SK-N-SH (cell line): Measurements from ENCODE around the gene MTCL3.

Experiments used
- CTCF ChIA-PET: fragments of 300-600, 350-600 bp; formaldehyde crosslinking; extraction: SDS; loops from one replicate; lab custom pipeline; 2021; lab: Yijun Ruan, JAX
- POLR2A ChIA-PET: fragments of 350-600 bp; sonication (Branson Sonifier 250); formaldehyde crosslinking; extraction: SDS; loops from one replicate; lab custom pipeline; 2020; ENCODE audit warnings: antibody characterized with exemption, inconsistent platforms; lab: Yijun Ruan, JAX
- DNase-seq: peaks from one replicate; pipeline ENCODE4 v3.0.0; 2012
- H2AFZ ChIP-seq: fragments of 200-600 bp; sonication (generic); 2 replicates; pipeline ENCODE4 v1.8.1; 2016; ENCODE audit warnings: antibody characterized with exemption, mild to moderate bottlenecking, low read depth
- H3F3A ChIP-seq: fragments of 200-600 bp; sonication (generic); replicated peaks from 2 replicates; pipeline ENCODE3; 2016; ENCODE audit warnings: antibody characterized with exemption, mild to moderate bottlenecking; ENCODE audit not compliant: insufficient read depth
- H3K27ac ChIP-seq, 2 experiments: fragments of 200-500 bp in 1 of 2; fragments of 200-600 bp in 1 of 2; sonication (Bioruptor generic) in 1 of 2; sonication (generic), shearing (Covaris generic) in 1 of 2; 2 replicates each; pipeline versions ENCODE4 v1.5.1 to v1.6.1; 2014 to 2016; ENCODE audit warnings: low read depth in 2 of 2, inconsistent platforms in 1 of 2, low read length in 1 of 2, mild to moderate bottlenecking in 1 of 2, mixed read lengths in 1 of 2
- H3K27me3 ChIP-seq: fragments of 200-600 bp; sonication (generic), shearing (Covaris generic); 2 replicates; pipeline ENCODE4 v1.6.1; 2016; ENCODE audit warnings: mixed run types; ENCODE audit not compliant: insufficient read depth
- H3K36me3 ChIP-seq, 2 experiments: fragments of 200-500 bp in 1 of 2; fragments of 200-600 bp in 1 of 2; sonication (Bioruptor generic) in 1 of 2; sonication (generic) in 1 of 2; replicated peaks in 1 of 2; 2 replicates each; pipeline versions ENCODE3 to v1.5.1; 2014 to 2016; ENCODE audit warnings: low read length in 1 of 2, mild to moderate bottlenecking in 1 of 2; ENCODE audit not compliant: insufficient read depth in 2 of 2, control insufficient read depth in 1 of 2
- H3K4me1 ChIP-seq, 2 experiments: fragments of 200-500 bp in 1 of 2; fragments of 200-600 bp in 1 of 2; sonication (Bioruptor generic) in 1 of 2; sonication (generic), shearing (Covaris generic) in 1 of 2; 2 replicates each; pipeline versions ENCODE4 v1.5.1 to v1.6.1; 2014 to 2016; ENCODE audit warnings: low read depth in 1 of 2, low read length in 1 of 2, mixed run types in 1 of 2; ENCODE audit not compliant: insufficient read depth in 2 of 2, control insufficient read depth in 1 of 2
- H3K4me2 ChIP-seq: fragments of 200-600 bp; sonication (generic), shearing (Covaris generic); 2 replicates; pipeline ENCODE4 v1.6.1; 2017; ENCODE audit warnings: mixed run types
- H3K4me3 ChIP-seq, 2 experiments: fragments of 200-500 bp in 1 of 2; fragments of 200-600 bp in 1 of 2; sonication (Bioruptor generic) in 1 of 2; sonication (generic), shearing (Covaris generic) in 1 of 2; 2 replicates each; pipeline versions ENCODE4 v1.5.1 to v1.8.1; 2014 to 2016; ENCODE audit warnings: low read depth in 2 of 2, inconsistent platforms in 1 of 2, low read length in 1 of 2, mild to moderate bottlenecking in 1 of 2, mixed read lengths in 1 of 2, moderate library complexity in 1 of 2
- H3K79me2 ChIP-seq: fragments of 200-600 bp; sonication (generic); 2 replicates; pipeline ENCODE4 v1.8.1; 2017; ENCODE audit warnings: mild to moderate bottlenecking; ENCODE audit not compliant: insufficient read depth
- H3K9ac ChIP-seq: fragments of 200-600 bp; sonication (generic); 2 replicates; pipeline ENCODE4 v1.6.1; 2017; ENCODE audit warnings: mixed run types
- H3K9me2 ChIP-seq: fragments of 200-600 bp; sonication (generic); 2 replicates; pipeline ENCODE4 v1.6.1; 2017; ENCODE audit warnings: mixed run types
- H3K9me3 ChIP-seq: fragments of 200-600 bp; sonication (generic); 2 replicates; pipeline ENCODE4 v1.6.1; 2017; ENCODE audit warnings: mixed run types, mild to moderate bottlenecking, moderate library complexity
- H4K20me1 ChIP-seq: fragments of 200-600 bp; sonication (generic); 2 replicates; pipeline ENCODE4 v1.6.1; 2017; ENCODE audit warnings: mild to moderate bottlenecking, mixed run types; ENCODE audit not compliant: insufficient read depth
- ELF1 ChIP-seq: IDR thresholded peaks from 2 replicates; pipeline ENCODE4 v1.4.0; 2012
- EP300 ChIP-seq, 2 experiments: IDR thresholded peaks; 2 replicates each; pipeline versions ENCODE4 v1.4.0 to v1.6.1; 2012; ENCODE audit warnings: borderline replicate concordance in 1 of 2, low read depth in 1 of 2, low read length in 1 of 2
- EZH2phosphoT487 ChIP-seq: fragments of 200-600 bp; sonication (generic); IDR thresholded peaks from 2 replicates; pipeline ENCODE4 v1.6.1; 2017; ENCODE audit warnings: low read depth, mixed run types, mild to moderate bottlenecking, antibody characterized with exemption, moderate library complexity, borderline replicate concordance
- FOSL2 ChIP-seq: IDR thresholded peaks from 2 replicates; pipeline ENCODE4 v1.4.0; 2012; ENCODE audit warnings: low read depth, mild to moderate bottlenecking, moderate library complexity, borderline replicate concordance
- JUND ChIP-seq: IDR thresholded peaks from 2 replicates; pipeline ENCODE4 v1.4.0; 2012
- MEF2A ChIP-seq: IDR thresholded peaks from 2 replicates; pipeline ENCODE4 v1.4.0; 2012; ENCODE audit warnings: low read depth, borderline replicate concordance
- MXI1 ChIP-seq: IDR thresholded peaks from 2 replicates; pipeline ENCODE4 v1.6.1; 2012; ENCODE audit warnings: mild to moderate bottlenecking, low read depth, low read length, improper control_type of control experiment
- NFIC ChIP-seq: IDR thresholded peaks from 2 replicates; pipeline ENCODE4 v1.4.0; 2012; ENCODE audit warnings: borderline replicate concordance
- RCOR1 ChIP-seq: fragments of 150-350 bp; IDR thresholded peaks from 2 replicates; pipeline ENCODE4 v1.6.1; 2017; ENCODE audit warnings: antibody characterized with exemption, low read length
- RXRA ChIP-seq: IDR thresholded peaks from 2 replicates; pipeline ENCODE4 v1.4.0; 2012; ENCODE audit warnings: low read depth, mild to moderate bottlenecking, borderline replicate concordance
- TCF12 ChIP-seq: IDR thresholded peaks from 2 replicates; pipeline ENCODE4 v1.4.0; 2012
- TEAD4 ChIP-seq: IDR thresholded peaks from 2 replicates; pipeline ENCODE4 v1.4.0; 2012; ENCODE audit warnings: mild to moderate bottlenecking, borderline replicate concordance; ENCODE audit not compliant: insufficient read depth
- WGBS: methylation state at CpG from one replicate; pipeline ENCODE4 v1.1.6; 2017; ENCODE audit warnings: low lambda C conversion rate; 5-methylcytosine and 5-hydroxymethylcytosine counted together
- TF ChIP-seq, protein P1 (sequence below): IDR thresholded peaks from 2 replicates; pipeline ENCODE4 v1.6.1; 2012; ENCODE audit warnings: mild to moderate bottlenecking, low read depth, low read length, moderate library complexity

Gene MTCL3

DNA sequence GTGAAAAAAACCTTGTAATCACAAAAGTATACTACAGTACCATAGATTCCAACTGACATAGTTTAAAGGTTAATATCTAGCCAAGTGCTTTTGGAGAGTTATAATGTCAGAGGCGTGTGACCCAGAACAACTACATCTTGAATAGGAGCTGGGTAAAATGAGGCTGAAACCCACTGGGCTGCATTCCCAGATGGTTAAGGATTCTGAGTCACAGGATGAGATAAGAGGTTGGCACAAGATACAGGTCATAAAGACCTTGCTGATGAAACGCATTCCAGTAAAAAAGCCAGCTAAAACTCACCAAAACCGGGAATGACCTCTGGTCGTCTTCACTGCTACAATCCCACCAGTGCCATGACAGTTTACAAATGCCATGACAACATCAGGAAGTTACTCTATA is 37.5 kb downstream of the MTCL3 start:
- no peak for DNase-seq
- POLR2A ChIA-PET: no interaction called here
- WGBS: 38% methylated on average over 4 of the region's 4 CpGs

DNA sequence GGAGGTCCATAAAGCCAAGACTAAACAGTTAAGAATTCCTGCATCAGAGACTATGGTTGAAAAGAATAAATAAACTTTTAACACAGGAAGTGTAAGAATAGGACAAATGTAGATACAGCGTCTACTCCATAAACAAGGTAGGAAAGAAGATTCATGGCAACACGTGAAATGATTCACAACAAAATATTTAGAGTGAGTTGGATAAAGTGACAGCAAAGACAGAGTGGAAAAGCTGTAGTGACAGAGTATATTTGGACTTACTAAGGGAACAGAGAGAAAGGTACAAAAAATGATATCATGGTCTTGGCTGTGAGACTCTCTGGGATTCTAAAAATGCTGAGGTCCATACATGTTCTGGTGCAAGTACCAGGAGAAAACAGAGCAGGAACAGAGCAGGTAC is 38.0 kb downstream of the MTCL3 start:
- Histone ChIP-seq H3K4me2 (no peak overlapping the region), H3K36me3 (peaks cover 12 to 52% of the 10 kb centered on the region in 2 experiments), H3K4me1 (peaks cover 0 to 13% of the 10 kb centered on the region in 2 experiments; a peak in 1 of 4 replicates), H3F3A (peaks cover 24% of the 10 kb centered on the region), H3K4me3 (no peak overlapping the region), H3K27ac (peak overlapping the region in 1 of 2 experiments; percentile 30; a peak in 2 of 4 replicates), H2AFZ (no peak overlapping the region), H3K9me3 (no peaks in the 10 kb centered on the region), H3K9me2 (no peaks in the 10 kb centered on the region), H3K27me3 (no peaks in the 10 kb centered on the region), H4K20me1 (no peaks in the 10 kb centered on the region), H3K9ac (no peak overlapping the region), H3K79me2 (no peaks in the 10 kb centered on the region)
- no peak for DNase-seq
- WGBS: 93% methylated on average over 2 of the region's 2 CpGs
- ChIA-PET CTCF (interaction anchor here (1.4 to 2.6 kb wide), 2 partner anchors 15 to 58 kb away, joined by 3 to 8 read pairs; no protein-coding TSS in a partner anchor), POLR2A (no interaction called here)
- no peak for TF ChIP-seq MEF2A
- no peak for TF ChIP-seq MXI1
- no peak for TF ChIP-seq EZH2phosphoT487
- no peak for TF ChIP-seq RCOR1

More for the DNA sequence above, 37.5 kb downstream of the MTCL3 start:
- Histone ChIP-seq H3K9me2 (no peaks in the 10 kb centered on the region), H3K4me3 (no peak overlapping the region), H3K9ac (no peak overlapping the region), H3K79me2 (no peaks in the 10 kb centered on the region), H3K27ac (peak overlapping the region in 1 of 2 experiments; percentile 30; a peak in 2 of 4 replicates), H3F3A (peaks cover 24% of the 10 kb centered on the region), H2AFZ (no peak overlapping the region), H3K27me3 (no peaks in the 10 kb centered on the region), H3K9me3 (no peaks in the 10 kb centered on the region), H4K20me1 (no peaks in the 10 kb centered on the region), H3K4me2 (no peak overlapping the region), H3K36me3 (peaks cover 12 to 48% of the 10 kb centered on the region in 2 experiments), H3K4me1 (peaks cover 0 to 13% of the 10 kb centered on the region in 2 experiments; a peak in 1 of 4 replicates)
- CTCF ChIA-PET: interaction anchor here (1.4 to 5.0 kb wide), 3 partner anchors 15 to 57 kb away, joined by 3 to 26 read pairs (median 8); no protein-coding TSS in a partner anchor
- TF ChIP-seq NFIC (peak; percentile 81), EP300 (IDR thresholded peaks at IDR 0.05; ENCODE audit: borderline replicate concordance in 1 of 2, low read depth in 1 of 2, low read length in 1 of 2) (0 out of 4 replicates have a peak, but pooled peaks of 1 of the 2 experiments have one; percentile 12), ELF1 (no peak), RXRA (0 out of 2 replicates have a peak, but pooled peaks have one; percentile 54), TCF12 (peak; percentile 67), TEAD4 (peak; percentile 31; the same call in 1 of the 2 replicates), JUND (peak; percentile 36; the same call in 1 of the 2 replicates), FOSL2 (peak; percentile 63)
- TF ChIP-seq, protein P1, sequence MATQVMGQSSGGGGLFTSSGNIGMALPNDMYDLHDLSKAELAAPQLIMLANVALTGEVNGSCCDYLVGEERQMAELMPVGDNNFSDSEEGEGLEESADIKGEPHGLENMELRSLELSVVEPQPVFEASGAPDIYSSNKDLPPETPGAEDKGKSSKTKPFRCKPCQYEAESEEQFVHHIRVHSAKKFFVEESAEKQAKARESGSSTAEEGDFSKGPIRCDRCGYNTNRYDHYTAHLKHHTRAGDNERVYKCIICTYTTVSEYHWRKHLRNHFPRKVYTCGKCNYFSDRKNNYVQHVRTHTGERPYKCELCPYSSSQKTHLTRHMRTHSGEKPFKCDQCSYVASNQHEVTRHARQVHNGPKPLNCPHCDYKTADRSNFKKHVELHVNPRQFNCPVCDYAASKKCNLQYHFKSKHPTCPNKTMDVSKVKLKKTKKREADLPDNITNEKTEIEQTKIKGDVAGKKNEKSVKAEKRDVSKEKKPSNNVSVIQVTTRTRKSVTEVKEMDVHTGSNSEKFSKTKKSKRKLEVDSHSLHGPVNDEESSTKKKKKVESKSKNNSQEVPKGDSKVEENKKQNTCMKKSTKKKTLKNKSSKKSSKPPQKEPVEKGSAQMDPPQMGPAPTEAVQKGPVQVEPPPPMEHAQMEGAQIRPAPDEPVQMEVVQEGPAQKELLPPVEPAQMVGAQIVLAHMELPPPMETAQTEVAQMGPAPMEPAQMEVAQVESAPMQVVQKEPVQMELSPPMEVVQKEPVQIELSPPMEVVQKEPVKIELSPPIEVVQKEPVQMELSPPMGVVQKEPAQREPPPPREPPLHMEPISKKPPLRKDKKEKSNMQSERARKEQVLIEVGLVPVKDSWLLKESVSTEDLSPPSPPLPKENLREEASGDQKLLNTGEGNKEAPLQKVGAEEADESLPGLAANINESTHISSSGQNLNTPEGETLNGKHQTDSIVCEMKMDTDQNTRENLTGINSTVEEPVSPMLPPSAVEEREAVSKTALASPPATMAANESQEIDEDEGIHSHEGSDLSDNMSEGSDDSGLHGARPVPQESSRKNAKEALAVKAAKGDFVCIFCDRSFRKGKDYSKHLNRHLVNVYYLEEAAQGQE: no peak
